HUDEP-2 (cell line): Measurements from ENCODE around the gene SAP30BP.
A peak's percentile ranks its signal among the peaks of the same experiment; 100 is the strongest.

Source experiments
- DNase-seq, 76 experiments: peaks; one replicate each; lab custom pipeline; 2025; ENCODE audit not compliant: unreplicated experiment in 76 of 76; lab: John Stamatoyannopoulos, UW

Gene SAP30BP

DNA sequence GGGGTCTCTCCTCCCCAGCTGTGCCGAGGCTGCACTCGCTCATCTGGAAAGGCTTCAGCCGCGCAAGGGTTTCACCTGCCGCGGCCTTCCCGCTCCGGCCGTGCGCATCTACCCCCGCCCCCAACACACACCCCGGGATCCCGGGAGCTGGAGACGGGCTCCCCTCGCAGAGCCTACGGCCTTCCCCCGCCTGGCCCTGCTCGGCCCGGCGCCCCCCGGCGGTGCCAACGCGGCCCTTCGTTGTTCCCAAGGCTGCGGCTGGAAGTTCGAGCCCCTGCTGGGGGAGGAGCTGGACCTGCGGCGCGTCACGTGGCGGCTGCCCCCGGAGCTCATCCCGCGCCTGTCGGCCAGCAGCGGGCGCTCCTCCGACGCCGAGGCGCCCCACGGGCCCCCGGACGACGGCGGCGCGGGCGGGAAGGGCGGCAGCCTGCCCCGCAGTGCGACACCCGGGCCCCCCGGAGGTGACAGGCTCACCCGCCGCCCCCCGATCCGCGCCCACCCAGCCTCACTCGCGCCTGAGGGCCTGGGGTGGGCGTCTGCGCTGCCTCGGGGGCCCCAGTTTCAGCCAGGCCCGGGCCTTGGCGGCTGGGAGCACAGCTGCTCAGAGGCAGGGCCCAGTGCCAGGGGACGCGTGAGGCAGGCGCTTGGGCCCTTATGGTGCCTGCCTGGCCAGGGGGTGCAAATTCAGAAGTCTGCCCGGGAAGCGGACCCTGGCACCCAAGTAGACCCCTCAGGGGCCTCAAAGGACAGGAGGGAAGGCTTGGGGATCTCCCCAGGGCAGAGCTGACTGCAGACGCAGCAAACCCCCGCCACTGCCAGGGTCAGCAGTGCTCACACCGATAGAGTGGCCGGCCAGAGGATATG lies 86.6 kb downstream of the SAP30BP start:
- peak in 59 of 76 experiments; percentile 13 to 79 (median 53) for DNase-seq

DNA sequence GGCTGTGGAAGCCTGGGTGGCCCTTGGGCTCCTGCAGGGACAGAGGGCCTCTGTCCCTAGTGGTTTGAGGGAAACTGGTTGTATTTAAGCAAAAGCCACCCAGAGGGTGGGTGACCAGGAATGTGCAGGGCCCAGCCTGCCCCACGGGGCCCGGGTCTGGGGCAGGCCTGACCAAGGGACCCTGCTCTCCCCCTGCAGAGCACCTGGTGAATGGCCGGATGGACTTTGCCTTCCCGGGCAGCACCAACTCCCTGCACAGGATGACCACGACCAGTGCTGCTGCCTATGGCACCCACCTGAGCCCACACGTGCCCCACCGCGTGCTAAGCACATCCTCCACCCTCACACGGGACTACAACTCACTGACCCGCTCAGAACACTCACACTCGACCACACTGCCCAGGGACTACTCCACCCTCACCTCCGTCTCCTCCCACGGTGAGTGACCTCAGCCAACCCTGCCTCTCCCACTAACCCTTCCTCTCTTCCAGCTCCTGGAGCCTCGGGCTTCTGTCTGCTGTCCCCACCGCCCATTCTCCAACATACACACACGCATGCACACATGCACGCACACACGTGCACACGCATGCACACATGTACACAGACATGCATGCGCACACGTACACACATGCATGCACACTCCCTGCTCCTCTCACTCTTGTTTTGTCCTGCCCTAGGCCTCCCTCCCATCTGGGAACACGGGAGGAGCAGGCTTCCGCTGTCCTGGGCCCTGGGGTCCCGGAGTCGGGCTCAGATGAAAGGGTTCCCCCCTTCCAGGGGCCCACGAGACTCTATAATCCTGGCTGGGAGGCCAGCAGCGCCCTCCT lies 87.5 kb downstream of the SAP30BP start:
- peak in 2 of 76 experiments; percentile 28 to 32 for DNase-seq

DNA sequence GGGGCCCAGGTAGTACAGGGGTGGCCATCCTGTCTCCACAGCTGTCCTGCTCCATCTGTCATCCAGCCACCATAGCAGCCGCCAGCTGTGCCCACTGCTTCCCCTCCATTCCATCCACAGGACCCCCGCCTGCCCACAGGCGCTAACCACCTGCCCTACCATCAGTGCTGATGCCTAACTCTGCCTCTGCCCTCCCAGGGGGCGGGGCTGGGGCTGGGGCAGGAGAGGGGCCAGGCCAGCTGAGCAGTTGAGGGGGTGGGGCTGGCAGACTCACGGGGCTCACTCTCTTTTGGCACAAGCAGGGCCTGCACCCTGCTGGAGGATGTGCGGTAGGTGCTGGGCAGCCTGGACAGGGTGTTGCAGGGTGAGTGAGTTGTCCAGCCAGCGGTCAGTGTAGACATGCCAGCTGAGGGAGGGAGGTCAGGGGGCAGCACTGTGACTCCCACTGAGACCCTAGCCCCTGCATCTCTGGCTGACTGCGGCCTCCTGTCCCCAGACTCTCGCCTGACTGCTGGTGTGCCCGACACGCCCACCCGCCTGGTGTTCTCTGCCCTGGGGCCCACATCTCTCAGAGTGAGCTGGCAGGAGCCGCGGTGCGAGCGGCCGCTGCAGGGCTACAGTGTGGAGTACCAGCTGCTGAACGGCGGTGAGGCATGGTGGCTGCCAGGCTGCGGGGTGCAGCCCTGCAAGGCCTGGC lies 88.2 kb downstream of the SAP30BP start:
- peak in 15 of 76 experiments; percentile 6 to 56 (median 18) for DNase-seq

DNA sequence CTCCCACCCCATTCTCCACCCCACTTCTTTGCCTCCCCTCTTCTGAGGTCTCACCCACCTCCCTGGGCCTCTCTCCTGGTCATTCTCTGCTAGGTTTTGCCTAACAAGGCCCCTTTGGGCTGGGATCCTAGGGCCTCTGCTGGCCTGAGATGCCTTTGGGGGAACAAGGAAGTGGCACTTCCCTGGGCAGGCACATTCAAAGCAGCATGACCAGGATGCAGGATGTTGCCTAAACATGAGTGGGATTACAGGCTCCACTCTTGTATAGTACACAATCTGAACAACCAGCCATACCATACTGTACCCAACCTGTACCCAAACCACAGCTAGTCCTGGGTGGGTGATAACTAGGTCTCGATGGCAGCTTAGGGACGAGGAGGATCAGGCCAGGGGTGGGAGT lies 88.9 kb downstream of the SAP30BP start:
- DNase-seq = no peak

DNA sequence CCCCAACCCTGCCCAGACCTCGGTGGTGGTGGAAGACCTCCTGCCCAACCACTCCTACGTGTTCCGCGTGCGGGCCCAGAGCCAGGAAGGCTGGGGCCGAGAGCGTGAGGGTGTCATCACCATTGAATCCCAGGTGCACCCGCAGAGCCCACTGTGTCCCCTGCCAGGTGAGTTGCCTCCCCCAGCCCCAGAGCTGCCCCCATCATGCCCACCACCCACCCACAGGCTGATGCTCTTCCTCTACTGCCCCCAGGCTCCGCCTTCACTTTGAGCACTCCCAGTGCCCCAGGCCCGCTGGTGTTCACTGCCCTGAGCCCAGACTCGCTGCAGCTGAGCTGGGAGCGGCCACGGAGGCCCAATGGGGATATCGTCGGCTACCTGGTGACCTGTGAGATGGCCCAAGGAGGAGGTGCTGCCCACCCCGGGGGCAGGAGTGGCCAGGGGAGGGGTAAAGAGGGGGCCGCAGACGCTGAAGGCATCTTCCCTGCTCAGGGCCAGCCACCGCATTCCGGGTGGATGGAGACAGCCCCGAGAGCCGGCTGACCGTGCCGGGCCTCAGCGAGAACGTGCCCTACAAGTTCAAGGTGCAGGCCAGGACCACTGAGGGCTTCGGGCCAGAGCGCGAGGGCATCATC lies 89.4 kb downstream of the SAP30BP start:
- DNase-seq = no peak

DNA sequence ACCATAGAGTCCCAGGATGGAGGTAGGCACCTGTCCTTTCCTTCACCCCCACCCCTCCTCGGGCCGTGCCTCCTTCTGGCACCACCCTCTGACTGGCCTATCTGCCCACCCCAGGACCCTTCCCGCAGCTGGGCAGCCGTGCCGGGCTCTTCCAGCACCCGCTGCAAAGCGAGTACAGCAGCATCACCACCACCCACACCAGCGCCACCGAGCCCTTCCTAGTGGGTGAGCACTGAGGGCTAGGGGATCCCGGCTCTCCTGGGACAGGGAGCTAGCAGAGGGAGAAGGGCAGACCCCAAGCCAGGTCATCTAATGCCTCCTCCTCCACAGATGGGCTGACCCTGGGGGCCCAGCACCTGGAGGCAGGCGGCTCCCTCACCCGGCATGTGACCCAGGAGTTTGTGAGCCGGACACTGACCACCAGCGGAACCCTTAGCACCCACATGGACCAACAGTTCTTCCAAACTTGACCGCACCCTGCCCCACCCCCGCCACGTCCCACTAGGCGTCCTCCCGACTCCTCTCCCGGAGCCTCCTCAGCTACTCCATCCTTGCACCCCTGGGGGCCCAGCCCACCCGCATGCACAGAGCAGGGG lies 90.0 kb downstream of the SAP30BP start:
- DNase-seq = no peak
